ENCODE data around the gene RBBP5. TPM values are rescaled to one million over a fixed set of nuclear protein-coding genes. Genes with fewer than 3 reads are reported as not detected.

Gene RBBP5
- total RNA-seq, 1 experiment from 2014 or later, result 24.5 TPM

GRCh38 chr1:205152505-205152904, 30.7 kb upstream of the RBBP5 start:
- no peaks in the 10 kb centered on the region for H3K9me2 ChIP-seq (ENCODE audit: insufficient read depth)
- H3K36me3 ChIP-seq (ENCODE audit: control insufficient read depth in 1 of 2, insufficient read depth in 2 of 2, low read length in 2 of 2), result peaks cover 4 to 21% of the 10 kb centered on the region in 2 experiments; a peak in 3 of 4 replicates
- TF ChIP-seq CEBPB (IDR thresholded peaks at IDR 0.05; ENCODE audit: low read depth) (no peak), SP1 (IDR thresholded peaks at IDR 0.05; ENCODE audit: low read depth) (no peak), POLR2AphosphoS5 (IDR thresholded peaks at IDR 0.05; ENCODE audit: low read depth, low read length) (no peak), TCF7L2 (IDR thresholded peaks at IDR 0.05; ENCODE audit: borderline replicate concordance, extremely low read depth, insufficient read depth, insufficient read length) (no peak), EGR1 (IDR thresholded peaks at IDR 0.05; ENCODE audit: low read depth) (no peak), ZBTB33 (IDR thresholded peaks at IDR 0.05; ENCODE audit: extremely low read depth, insufficient replicate concordance, low read length) (no peak), SIN3A (IDR thresholded peaks at IDR 0.05; ENCODE audit: low read depth) (no peak), ELF1 (IDR thresholded peaks at IDR 0.05; ENCODE audit: borderline replicate concordance, low read depth) (no peak), ATF3 (IDR thresholded peaks at IDR 0.05) (no peak), POLR2A (IDR thresholded peaks at IDR 0.05; ENCODE audit: borderline replicate concordance, extremely low read depth, insufficient read depth, insufficient read length) (no peak), CBX3 (IDR thresholded peaks at IDR 0.05; ENCODE audit: low read depth) (no peak), EZH2 (IDR thresholded peaks at IDR 0.05) (no peak)
- TF ChIP-seq, protein P1, sequence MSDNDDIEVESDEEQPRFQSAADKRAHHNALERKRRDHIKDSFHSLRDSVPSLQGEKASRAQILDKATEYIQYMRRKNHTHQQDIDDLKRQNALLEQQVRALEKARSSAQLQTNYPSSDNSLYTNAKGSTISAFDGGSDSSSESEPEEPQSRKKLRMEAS (IDR thresholded peaks at IDR 0.05), result no peak
- TF ChIP-seq, protein P2, sequence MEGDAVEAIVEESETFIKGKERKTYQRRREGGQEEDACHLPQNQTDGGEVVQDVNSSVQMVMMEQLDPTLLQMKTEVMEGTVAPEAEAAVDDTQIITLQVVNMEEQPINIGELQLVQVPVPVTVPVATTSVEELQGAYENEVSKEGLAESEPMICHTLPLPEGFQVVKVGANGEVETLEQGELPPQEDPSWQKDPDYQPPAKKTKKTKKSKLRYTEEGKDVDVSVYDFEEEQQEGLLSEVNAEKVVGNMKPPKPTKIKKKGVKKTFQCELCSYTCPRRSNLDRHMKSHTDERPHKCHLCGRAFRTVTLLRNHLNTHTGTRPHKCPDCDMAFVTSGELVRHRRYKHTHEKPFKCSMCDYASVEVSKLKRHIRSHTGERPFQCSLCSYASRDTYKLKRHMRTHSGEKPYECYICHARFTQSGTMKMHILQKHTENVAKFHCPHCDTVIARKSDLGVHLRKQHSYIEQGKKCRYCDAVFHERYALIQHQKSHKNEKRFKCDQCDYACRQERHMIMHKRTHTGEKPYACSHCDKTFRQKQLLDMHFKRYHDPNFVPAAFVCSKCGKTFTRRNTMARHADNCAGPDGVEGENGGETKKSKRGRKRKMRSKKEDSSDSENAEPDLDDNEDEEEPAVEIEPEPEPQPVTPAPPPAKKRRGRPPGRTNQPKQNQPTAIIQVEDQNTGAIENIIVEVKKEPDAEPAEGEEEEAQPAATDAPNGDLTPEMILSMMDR (IDR thresholded peaks at IDR 0.05 in 2 of 3, conservative IDR thresholded peaks at IDR 0.05 in 1 of 3; ENCODE audit: borderline replicate concordance in 1 of 3, insufficient read depth in 1 of 3, low read depth in 2 of 3, low read length in 2 of 3), result no peak
- no peaks in the 10 kb centered on the region for H4K20me1 ChIP-seq (ENCODE audit: insufficient read depth)
- H3K27me3 ChIP-seq (ENCODE audit: insufficient read depth, low read length), result no peaks in the 10 kb centered on the region
- POLR2A ChIA-PET, result no interaction called here
- ATAC-seq, result no peak
- BruUV-seq (replicated peaks), result no TSS peak
- no peak overlapping the region for H3K4me3 ChIP-seq (replicated peaks in 1 of 2; ENCODE audit: low read depth in 1 of 2, low read length in 2 of 2)
- H3K4me1 ChIP-seq (ENCODE audit: control insufficient read depth in 1 of 2, insufficient read depth in 2 of 2, low read length in 2 of 2), result peaks cover 0 to 5% of the 10 kb centered on the region in 2 experiments; a peak in 1 of 4 replicates
- RAD21 ChIA-PET (ENCODE audit: low non-redundant PET in 1 of 2, low total read pairs in 2 of 2, uncharacterized antibody in 2 of 2, unreplicated experiment in 2 of 2), result no interaction called here
- no peak overlapping the region for H3K4me2 ChIP-seq (ENCODE audit: low read length)
- no peak overlapping the region for H2AFZ ChIP-seq (ENCODE audit: low read depth, low read length, poor library complexity, severe bottlenecking)
- H3K79me2 ChIP-seq (ENCODE audit: insufficient read depth, low read length), result no peaks in the 10 kb centered on the region
- intact Hi-C loops (cut with micrococcal nuclease), result no loop called here
- DNase-seq (ENCODE audit: low read depth, low spot score), result no peak
- peaks cover 0 to 3% of the 10 kb centered on the region in 2 experiments; a peak in 2 of 4 replicates for H3K9me3 ChIP-seq (ENCODE audit: control insufficient read depth in 1 of 2, insufficient read depth in 1 of 2, low read depth in 1 of 2, low read length in 2 of 2)
- H3K27ac ChIP-seq (ENCODE audit: low read depth, low read length), result no peak overlapping the region
- H3K9ac ChIP-seq (ENCODE audit: low read length), result no peak overlapping the region
- CTCF ChIA-PET, result no interaction called here

Data from HCT116 (cell line).